GM21526 (cell line): ENCODE results near the gene KLRF1.
"Not testable (repeated sequence)": the region's sequence is repeated elsewhere in the genome, so short reads cannot be mapped to it uniquely, and the experiment has no call there.

ENCODE experiments used
- ATAC-seq: cut with Tn5 transposase; IDR thresholded peaks from one replicate; pipeline ENCODE4 v1.9.1; 2021; ENCODE audit warnings: moderate library complexity; ENCODE audit not compliant: unreplicated experiment, low FRiP score

Gene KLRF1

GRCh38 chr12:9868951-9869306 is 41.6 kb downstream of the KLRF1 start:
- no peak for ATAC-seq

GRCh38 chr12:9869307-9870161 is 42.3 kb downstream of the KLRF1 start, which contains the start of gene CLEC2B:
TSS of gene CLEC2B (minus strand) at chr12:9869354.
- ATAC-seq, result peak; percentile 41

- no peak for ATAC-seq
Measured at GRCh38 chr12:9870286-9870866, 43.1 kb downstream of the KLRF1 start.

- ATAC-seq, result no peak
Measured at GRCh38 chr12:9872162-9872561, 44.9 kb downstream of the KLRF1 start.

- ATAC-seq, result no peak
Measured at GRCh38 chr12:9872742-9873141, 45.5 kb downstream of the KLRF1 start.

GRCh38 chr12:9876120-9876519 is 48.8 kb downstream of the KLRF1 start:
- ATAC-seq, result not testable (repeated sequence)

- ATAC-seq, result no peak
Measured at GRCh38 chr12:9880532-9881078, 53.3 kb downstream of the KLRF1 start.

GRCh38 chr12:9881246-9881645 is 54.0 kb downstream of the KLRF1 start, which contains the start of gene KLRF2:
TSS of gene KLRF2 (plus strand) at chr12:9881489. CDS start at chr12:9881596, 107 bp downstream.
- ATAC-seq, result no peak

- no peak for ATAC-seq
Measured at GRCh38 chr12:9881988-9882387, 54.7 kb downstream of the KLRF1 start.

- ATAC-seq, result no peak
Measured at GRCh38 chr12:9883175-9883574, 55.9 kb downstream of the KLRF1 start.

GRCh38 chr12:9888665-9889273 is 61.5 kb downstream of the KLRF1 start:
- no peak for ATAC-seq
